ENCODE data around the gene SAMD4B. TPM values are rescaled to one million over a fixed set of nuclear protein-coding genes. Genes with fewer than 3 reads are reported as not detected.

Gene SAMD4B
- total RNA-seq, 1 donor from 2014 or later: 100 TPM

DNA sequence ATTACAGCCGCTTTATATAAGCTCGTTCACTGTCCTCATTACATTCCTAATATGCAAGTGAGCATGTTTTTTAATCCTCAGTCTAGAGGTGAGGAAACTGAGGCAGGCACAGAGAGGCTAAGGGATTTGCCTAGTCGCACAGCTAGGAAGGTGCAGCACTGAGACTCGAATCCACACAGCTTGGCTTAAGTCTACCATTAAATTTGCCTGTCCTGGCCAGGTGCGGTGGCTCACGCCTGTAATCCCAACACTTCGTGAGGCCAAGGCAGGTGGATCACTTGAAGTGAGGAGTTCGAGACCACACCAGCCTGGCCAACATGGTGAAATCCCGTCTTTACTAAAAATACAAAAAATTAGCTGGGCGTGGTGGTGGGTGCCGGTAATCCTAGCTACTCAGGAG, 85.5 kb downstream of the SAMD4B start:
- no peak for DNase-seq (ENCODE audit: low read depth)

DNA sequence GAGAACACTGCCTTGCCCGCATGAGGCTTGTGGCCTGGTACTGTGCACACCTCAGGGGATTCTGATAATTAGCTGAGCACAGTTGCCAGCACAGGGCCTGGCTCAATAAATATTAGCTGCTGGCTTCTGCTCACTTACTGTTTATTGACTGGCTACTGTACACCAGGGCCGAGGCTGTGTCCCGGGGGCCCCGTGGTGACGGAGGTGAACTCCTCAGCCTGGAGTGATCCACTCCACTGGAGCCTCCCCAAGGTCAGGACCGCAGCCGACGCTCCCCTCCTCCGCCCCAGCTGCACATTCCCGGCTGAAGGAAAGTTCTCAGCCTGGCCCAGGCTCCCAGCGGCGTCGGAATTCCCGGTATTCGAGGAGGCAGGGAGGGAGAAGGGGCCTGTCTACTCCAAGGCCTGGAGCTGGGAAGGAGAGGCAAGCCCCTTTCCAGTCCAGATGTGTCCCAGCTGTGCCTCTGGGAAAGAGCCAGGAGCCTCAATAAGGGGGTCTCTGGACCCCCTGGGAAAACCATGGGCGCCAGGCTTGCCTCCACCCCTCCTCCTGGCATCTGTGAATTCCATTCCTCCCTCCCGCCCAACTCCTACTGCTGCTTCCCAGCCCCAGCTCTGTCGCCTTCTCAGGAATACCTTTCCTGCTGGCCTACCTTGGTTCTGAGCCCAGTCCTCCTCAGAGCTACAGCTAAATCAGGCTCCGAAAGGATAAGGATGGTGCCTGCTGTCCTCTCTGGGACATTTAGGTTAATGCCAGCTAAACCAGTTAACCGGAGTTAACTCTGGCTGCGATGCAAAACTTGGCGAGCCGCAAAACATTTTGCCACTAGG, 86.3 kb downstream of the SAMD4B start:
- DNase-seq (ENCODE audit: low read depth): peak; percentile 78

DNA sequence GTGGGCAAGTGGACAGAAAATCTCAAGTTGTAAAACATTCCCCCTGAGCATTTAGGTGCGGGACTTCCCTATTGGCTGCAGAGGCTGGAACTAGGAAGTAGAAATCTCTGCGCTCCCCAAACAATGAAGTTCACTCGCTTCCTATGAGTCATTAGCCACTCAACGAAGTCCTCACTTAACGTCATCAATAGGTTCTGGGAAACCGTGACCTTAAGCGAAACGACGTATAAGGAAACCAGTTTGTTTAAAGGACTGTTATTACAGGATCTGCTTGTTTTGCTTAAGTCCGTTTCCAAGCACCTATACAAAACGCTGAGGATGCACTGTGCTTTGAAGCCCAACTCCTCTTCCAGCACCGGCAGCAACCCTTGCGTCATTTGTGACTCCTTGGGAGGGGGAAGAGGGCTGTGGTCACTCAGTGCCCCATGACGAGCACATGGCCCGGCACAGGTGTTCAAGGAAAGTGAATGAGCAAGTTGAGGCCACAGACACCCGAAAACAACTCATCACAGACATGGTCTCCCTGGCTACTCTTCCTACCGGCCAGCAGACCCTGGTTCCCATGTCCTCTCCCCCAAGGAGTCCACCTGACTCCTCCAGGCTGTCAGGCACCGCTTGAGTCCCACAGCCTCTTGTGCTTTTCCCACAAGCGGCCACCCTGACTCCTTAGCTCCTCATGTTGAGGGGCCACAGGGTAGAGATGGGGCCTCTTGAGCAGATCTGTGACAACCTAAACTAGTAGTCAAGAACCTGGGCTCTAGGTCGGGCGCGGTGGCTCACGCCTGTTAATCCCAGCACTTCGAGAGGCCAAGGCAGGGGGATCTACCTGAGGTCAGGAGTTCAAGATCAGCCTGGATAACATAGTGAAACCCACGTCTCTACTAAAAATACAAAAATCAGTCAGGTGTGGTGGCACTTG, 88.7 kb downstream of the SAMD4B start:
- DNase-seq (ENCODE audit: low read depth): peak; percentile 97

DNA sequence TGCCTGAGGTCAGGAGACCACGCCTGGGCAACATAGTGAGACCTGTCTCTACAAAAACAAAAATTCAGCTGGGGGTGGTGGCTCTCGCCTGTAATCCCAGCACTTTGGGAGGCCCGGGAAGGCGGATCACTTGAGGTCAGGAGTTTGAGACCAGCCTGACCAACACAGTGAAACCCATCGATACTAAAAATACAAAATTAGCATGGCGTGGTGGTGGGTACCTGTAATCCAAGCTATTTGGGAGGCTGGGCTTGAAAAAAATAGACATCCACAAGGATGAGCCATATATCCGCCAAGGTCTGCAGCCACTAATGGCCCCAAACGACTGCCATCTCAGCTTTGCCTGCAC, 90.4 kb downstream of the SAMD4B start:
- no peak for DNase-seq (ENCODE audit: low read depth)

DNA sequence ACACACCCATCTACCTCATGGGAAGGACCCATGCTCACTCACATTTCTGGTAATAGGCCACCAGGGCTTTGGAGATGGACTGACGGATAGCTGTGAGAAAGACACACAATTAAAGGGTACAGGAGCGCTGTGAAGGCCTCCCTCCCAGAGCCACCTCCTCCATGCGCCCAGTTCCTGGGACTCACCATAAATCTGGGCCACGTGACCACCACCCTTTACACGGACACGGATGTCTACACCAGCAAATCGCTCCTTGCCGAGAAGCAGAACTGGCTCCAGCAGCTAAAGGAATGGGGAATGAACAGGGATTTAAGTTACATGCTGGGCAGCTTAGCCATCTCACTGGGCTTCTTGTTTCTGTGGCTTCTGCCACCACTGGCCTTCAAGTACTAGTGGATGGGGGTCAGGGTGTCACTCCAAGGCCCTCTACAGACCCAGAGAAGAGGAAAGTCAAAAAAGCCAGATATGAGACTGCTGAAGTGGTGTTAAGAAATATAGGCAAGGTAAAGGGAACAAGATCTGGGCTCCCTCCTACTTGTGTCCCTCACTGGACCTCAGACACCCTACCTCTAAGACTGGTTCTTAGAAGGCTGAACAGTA, 91.4 kb downstream of the SAMD4B start:
- no peak for DNase-seq (ENCODE audit: low read depth)

DNA sequence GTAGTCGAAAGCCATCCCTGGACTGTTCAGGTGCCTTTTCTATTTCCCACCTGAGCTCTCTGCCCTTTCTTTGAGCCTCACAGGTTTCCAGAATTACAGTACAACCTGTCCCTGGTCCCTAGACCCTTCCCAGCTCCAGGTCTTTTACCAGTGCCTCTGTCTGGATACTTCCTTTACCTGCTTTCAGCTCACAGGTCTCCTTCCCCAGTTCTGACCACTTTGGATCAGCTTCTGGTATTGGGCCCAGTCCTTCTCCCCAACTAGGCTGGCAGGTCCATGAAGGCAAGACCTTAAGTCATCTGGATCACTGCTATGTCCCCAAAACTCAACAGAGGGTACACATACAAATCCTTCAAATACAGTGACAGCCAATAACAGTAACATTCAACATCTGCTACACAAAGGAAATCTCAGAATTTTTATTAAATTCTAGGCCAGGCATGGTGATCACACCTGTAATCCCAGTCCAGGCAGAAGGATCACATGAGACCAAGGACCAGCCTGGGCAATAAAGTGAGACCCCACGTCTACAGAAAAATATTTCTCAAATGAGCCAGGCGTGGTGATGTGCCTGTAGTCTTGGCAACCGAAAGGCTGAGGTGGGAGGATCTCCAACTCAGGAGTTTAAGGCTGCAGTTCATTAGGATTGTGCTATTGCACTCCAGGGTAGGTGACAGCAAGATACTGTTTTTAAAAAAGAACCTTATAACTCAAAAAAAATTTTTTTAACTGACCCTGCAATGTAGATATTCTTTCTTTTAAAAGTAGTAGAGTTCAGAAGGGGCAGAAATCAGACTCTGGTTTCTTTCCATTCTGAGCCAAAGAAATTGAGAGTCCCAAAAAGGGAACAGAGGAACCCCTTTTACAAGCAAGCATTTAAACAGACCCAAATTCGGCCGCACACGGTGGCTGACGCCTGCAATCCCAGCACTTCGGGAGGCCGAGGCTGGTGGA, 92.2 kb downstream of the SAMD4B start:
- no peak for DNase-seq (ENCODE audit: low read depth)

Other genes starting within 250 kb of the SAMD4B start
- gene PAK4, start 216.6 kb upstream of the SAMD4B start, total RNA-seq: 5.0 and 17.7 TPM in 2 replicates
- 0.20 and 4.3 TPM in 2 replicates for gene NCCRP1, start 145.5 kb upstream of the SAMD4B start, total RNA-seq
- not detected in 2 replicates for gene SYCN, start 138.2 kb upstream of the SAMD4B start, total RNA-seq
- gene IFNL3, start 97.4 kb upstream of the SAMD4B start, total RNA-seq: not detected in 2 replicates
- not detected in 2 replicates for gene IFNL4, start 93.6 kb upstream of the SAMD4B start, total RNA-seq
- not detected in 2 replicates for gene IFNL2, start 74.0 kb upstream of the SAMD4B start, total RNA-seq
- not detected in 2 replicates for gene IFNL1, start 46.0 kb upstream of the SAMD4B start, total RNA-seq
- gene LRFN1, start 21.6 kb upstream of the SAMD4B start, total RNA-seq: 0.15 TPM in 1 of 2 replicates, not detected in the other
- not detected in 2 replicates for gene GMFG, start 6.4 kb upstream of the SAMD4B start, total RNA-seq
- gene PAF1, start 48.7 kb downstream of the SAMD4B start, total RNA-seq: 23.1 and 40.9 TPM in 2 replicates
- gene MED29, start 49.0 kb downstream of the SAMD4B start, total RNA-seq: 19.3 and 29.7 TPM in 2 replicates
- 0.35 and 2.8 TPM in 2 replicates for gene ZFP36, start 64.4 kb downstream of the SAMD4B start, total RNA-seq
- 6.1 and 12.9 TPM in 2 replicates for gene PLEKHG2, start 70.2 kb downstream of the SAMD4B start, total RNA-seq
- 34.7 and 44.3 TPM in 2 replicates for gene RPS16, start 93.5 kb downstream of the SAMD4B start, total RNA-seq
- 55.4 and 114 TPM in 2 replicates for gene SUPT5H, start 103.2 kb downstream of the SAMD4B start, total RNA-seq
- 43.6 and 71.4 TPM in 2 replicates for gene TIMM50, start 138.4 kb downstream of the SAMD4B start, total RNA-seq
- 0.05 TPM in 1 of 2 replicates, not detected in the other for gene DLL3, start 156.5 kb downstream of the SAMD4B start, total RNA-seq
- not detected in 2 replicates for gene SELENOV, start 172.7 kb downstream of the SAMD4B start, total RNA-seq
- gene EID2B, start 190.4 kb downstream of the SAMD4B start, total RNA-seq: 2.1 and 2.5 TPM in 2 replicates
- 5.4 and 16.9 TPM in 2 replicates for gene EID2, start 197.7 kb downstream of the SAMD4B start, total RNA-seq

Measured in renal cortical epithelial cell (primary cell).